ENCODE measurements around the gene SPRTN.

The SPRTN gene

GRCh38 chr1:231337043-231337471 lies 1.0 kb upstream of the SPRTN start:
- TF ChIP-seq CTCF (IDR thresholded peaks at IDR 0.05), result no peak

- TF ChIP-seq CTCF (IDR thresholded peaks at IDR 0.05), result no peak
Measured at GRCh38 chr1:231337472-231338269, 422 bp upstream of the SPRTN start, which contains the start of gene EXOC8. Gene EXOC8, minus strand, starts transcription at chr1:231337852. Its CDS starts 107 bp downstream, at chr1:231337745.

- no peak for TF ChIP-seq CTCF (IDR thresholded peaks at IDR 0.05)
Measured at GRCh38 chr1:231340328-231341013, 2.4 kb downstream of the SPRTN start.

DNA sequence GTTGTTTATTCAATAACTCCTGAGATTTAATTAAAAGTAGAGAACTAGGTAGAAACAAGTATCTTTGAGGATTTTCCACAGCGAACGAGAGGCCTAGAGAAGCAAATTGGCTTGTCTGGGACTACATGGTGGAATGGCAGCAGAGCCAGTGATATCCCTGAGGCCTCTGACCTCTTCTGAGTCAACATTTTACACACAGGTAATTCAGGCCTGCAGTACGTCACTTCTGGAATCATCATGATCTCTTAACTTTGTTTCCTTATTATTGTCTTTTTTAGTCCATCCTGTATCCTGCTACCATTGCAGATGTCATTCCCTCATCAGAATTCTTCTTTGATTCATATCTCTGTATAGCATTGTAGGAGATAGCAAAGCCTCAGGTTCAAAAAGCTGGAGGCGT lies 9.9 kb downstream of the SPRTN start:
- no peak for TF ChIP-seq CTCF (IDR thresholded peaks at IDR 0.05)

- TF ChIP-seq CTCF (IDR thresholded peaks at IDR 0.05), result no peak
Measured at GRCh38 chr1:231348442-231348841, 10.3 kb downstream of the SPRTN start.

DNA sequence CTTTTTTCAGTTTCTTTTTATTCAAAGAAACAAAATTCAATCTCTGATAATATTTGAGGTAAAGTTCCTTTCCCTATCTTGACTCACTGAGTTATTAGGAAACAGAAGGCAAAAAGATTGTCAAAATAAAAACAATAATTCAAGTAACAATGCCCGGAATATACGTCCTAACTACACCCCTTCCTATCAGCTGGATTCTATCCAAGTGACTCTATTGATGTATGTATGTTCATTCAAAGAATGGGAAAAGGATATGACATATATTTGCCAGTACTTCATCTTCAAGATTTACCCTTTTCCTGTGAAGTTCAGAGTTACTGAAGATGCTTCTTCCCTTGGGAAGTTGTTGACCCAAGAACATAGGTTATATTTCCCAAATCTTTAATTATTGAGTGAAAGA lies 13.7 kb downstream of the SPRTN start:
- TF ChIP-seq CTCF (IDR thresholded peaks at IDR 0.05), result no peak

- TF ChIP-seq CTCF (IDR thresholded peaks at IDR 0.05), result no peak
Measured at GRCh38 chr1:231353086-231353485, 15.0 kb downstream of the SPRTN start.

All from LNCAP (cell line).